Measurements from ENCODE around the gene DUS2. TPM values are rescaled to one million over a fixed set of nuclear protein-coding genes. Genes with fewer than 3 reads are reported as not detected.
"Not testable (repeated sequence)": the region's sequence is repeated elsewhere in the genome, so short reads cannot be mapped to it uniquely, and the experiment has no call there.

The DUS2 gene
- total and polyA plus RNA-seq, 8 donors: 2.7 to 6.2 (median 4.5) TPM

DNA sequence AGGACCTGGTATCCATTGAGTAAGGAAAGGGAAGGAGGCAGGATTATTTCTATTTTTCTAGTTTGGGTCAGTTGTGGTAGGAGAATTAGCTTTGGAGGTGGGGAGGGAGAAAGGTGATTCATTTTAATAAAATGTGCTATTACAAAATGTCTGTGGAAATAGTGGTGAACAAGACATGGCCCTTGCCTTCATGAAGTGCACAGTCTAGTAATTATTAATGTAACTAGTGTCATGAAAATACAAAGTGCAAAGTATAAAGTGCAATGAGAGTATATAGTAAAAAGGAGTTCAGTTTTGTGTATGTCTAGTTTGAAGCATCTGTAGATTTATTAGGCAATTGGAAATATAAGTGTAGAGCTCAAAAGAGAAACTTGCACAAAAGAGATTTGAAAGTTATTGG is 74.0 kb downstream of the DUS2 start:
- no peak for ATAC-seq
- no peak for FAIRE-seq
- DNase-seq: no peak
- no peaks in the 10 kb centered on the region for H3K27me3 ChIP-seq
- intact Hi-C loops (cut with DNase I): no loop called here
- no peak overlapping the region for H3K4me3 ChIP-seq
- TF ChIP-seq, protein P1, sequence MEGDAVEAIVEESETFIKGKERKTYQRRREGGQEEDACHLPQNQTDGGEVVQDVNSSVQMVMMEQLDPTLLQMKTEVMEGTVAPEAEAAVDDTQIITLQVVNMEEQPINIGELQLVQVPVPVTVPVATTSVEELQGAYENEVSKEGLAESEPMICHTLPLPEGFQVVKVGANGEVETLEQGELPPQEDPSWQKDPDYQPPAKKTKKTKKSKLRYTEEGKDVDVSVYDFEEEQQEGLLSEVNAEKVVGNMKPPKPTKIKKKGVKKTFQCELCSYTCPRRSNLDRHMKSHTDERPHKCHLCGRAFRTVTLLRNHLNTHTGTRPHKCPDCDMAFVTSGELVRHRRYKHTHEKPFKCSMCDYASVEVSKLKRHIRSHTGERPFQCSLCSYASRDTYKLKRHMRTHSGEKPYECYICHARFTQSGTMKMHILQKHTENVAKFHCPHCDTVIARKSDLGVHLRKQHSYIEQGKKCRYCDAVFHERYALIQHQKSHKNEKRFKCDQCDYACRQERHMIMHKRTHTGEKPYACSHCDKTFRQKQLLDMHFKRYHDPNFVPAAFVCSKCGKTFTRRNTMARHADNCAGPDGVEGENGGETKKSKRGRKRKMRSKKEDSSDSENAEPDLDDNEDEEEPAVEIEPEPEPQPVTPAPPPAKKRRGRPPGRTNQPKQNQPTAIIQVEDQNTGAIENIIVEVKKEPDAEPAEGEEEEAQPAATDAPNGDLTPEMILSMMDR (IDR thresholded peaks at IDR 0.05): no peak
- no peak overlapping the region for H3K27ac ChIP-seq
- no peaks in the 10 kb centered on the region for H3K9me3 ChIP-seq
- peaks cover 0 to 4% (median 0%) of the 10 kb centered on the region in 3 donors for H3K4me1 ChIP-seq
- no peaks in the 10 kb centered on the region for H3K36me3 ChIP-seq

DNA sequence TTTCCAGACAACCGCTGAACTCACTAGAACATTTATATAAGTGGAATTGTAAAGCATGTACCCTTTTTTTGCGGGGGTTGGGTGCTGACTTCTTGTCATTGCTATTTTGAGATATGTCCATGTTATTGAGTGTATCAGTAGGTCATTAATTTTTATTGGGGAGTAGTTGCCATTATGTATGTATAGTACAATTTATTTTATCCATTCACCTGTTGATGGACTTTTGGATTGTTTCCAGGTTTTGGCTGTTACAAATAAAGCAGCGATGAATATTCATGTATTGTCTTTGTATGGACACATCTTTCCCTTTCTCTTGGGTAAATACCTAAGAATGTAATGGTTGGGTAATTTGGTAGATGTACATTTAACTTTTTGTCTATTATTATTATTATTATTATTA is 74.8 kb downstream of the DUS2 start:
- Histone ChIP-seq H3K4me3 (no peak overlapping the region), H3K27ac (no peak overlapping the region), H3K36me3 (no peaks in the 10 kb centered on the region), H3K27me3 (no peaks in the 10 kb centered on the region), H3K4me1 (peaks cover 0 to 4% (median 0%) of the 10 kb centered on the region in 3 donors), H3K9me3 (no peaks in the 10 kb centered on the region)
- ATAC-seq: no peak
- intact Hi-C loops (cut with DNase I): no loop called here
- no peak for DNase-seq
- TF ChIP-seq, protein P1 (IDR thresholded peaks at IDR 0.05): no peak
- FAIRE-seq: no peak
- whole genome bisulfite sequencing, 2 donors: 98 to 99% methylated on average over 3 of the region's 3 CpGs

DNA sequence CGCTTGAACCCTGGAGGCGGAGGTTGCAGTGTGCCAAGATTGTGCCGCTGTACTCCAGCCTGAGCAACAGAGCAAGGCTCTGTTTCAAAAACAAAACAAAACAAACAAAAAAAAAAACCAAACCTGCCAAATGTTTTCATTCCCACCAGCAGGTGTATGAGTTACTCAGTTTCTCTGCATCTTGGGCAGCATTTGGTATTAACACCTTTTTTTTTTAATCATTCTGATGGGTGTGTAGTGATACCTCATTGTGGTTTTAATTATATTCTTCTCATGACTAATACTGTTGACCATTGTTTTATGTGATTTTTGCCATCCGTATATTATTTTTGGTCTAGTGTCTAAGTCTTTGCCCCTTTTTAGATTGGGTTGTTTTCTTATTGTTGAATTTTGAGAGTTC is 77.4 kb downstream of the DUS2 start:
- TF ChIP-seq, protein P1 (IDR thresholded peaks at IDR 0.05): no peak
- no peaks in the 10 kb centered on the region for H3K36me3 ChIP-seq
- no peaks in the 10 kb centered on the region for H3K4me1 ChIP-seq
- FAIRE-seq (no peak), DNase-seq (no peak), ATAC-seq (peak in 2 of 4 donors; percentile 14 to 35)
- H3K27ac ChIP-seq: no peak overlapping the region
- H3K27me3 ChIP-seq: no peaks in the 10 kb centered on the region
- WGBS, 2 donors: 67 to 69% methylated on average over 4 of the region's 4 CpGs
- intact Hi-C loops (cut with DNase I): no loop called here
- no peak overlapping the region for H3K4me3 ChIP-seq
- no peaks in the 10 kb centered on the region for H3K9me3 ChIP-seq

DNA sequence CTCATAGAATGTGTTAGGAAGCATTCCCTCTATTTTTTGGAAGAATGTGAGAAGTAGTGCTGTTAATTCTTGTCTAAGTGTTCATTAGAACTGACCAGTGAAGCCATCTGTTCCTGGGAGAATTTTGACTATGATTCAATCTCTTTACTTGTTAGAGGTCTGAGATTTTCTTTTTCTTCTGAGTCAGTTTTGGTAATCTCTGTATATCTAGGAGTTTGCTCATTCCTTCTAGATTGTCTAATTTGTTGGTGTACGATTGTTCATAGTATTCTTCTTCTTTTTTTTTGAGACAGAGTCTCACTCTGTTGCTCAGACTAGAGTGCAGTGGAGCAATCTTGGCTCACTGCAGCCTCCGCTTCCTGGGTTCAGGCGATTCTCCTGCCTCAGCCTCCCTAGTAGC is 82.5 kb downstream of the DUS2 start:
- FAIRE-seq (no peak), ATAC-seq (no peak), DNase-seq (no peak)
- 97% methylated on average over 3 of the region's 3 CpGs for WGBS, 2 donors
- Histone ChIP-seq H3K36me3 (no peaks in the 10 kb centered on the region), H3K27me3 (no peaks in the 10 kb centered on the region), H3K4me1 (no peaks in the 10 kb centered on the region), H3K4me3 (no peak overlapping the region), H3K27ac (no peak overlapping the region), H3K9me3 (no peaks in the 10 kb centered on the region)
- TF ChIP-seq, protein P1 (IDR thresholded peaks at IDR 0.05): no peak
- intact Hi-C loops (cut with DNase I): no loop called here

DNA sequence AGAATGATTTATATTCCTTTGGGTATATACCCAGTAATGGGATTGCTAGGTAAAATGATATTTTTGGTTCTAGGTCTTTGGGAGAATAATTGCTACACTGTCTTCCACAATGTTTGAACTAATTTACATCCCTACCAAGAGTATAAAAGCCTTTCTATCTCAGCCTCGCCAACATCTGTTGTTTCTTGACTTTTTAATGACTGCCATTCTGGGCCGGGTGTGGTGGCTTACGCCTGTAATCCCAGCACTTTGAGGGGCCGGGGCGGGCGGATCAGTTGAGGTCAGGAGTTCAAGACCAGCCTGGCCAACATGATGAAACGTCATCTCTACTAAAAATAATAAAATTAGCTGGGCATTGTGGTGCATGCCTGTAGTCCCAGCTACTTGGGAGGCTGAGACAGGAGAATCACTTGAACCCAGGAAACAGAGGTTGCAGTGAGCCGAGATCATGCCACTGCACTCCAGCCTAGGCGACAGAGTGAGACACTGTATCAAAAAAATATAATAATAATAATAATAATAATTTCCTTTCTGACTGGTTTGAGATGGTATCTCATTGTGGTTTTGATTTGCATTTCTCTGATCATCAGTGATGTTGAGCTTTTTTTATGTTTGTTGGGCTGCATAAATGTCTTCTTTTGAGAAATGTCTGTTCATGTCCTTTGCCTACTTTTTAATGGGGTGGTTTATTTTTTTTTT is 84.3 kb downstream of the DUS2 start:
- H3K27me3 ChIP-seq; intact Hi-C loops (cut with DNase I); H3K9me3 ChIP-seq; H3K27ac ChIP-seq; FAIRE-seq; ATAC-seq; H3K4me1 ChIP-seq; H3K4me3 ChIP-seq; H3K36me3 ChIP-seq; DNase-seq: not testable (repeated sequence)
- WGBS, 2 donors: 90 to 92% methylated on average over 9 of the region's 9 CpGs

DNA sequence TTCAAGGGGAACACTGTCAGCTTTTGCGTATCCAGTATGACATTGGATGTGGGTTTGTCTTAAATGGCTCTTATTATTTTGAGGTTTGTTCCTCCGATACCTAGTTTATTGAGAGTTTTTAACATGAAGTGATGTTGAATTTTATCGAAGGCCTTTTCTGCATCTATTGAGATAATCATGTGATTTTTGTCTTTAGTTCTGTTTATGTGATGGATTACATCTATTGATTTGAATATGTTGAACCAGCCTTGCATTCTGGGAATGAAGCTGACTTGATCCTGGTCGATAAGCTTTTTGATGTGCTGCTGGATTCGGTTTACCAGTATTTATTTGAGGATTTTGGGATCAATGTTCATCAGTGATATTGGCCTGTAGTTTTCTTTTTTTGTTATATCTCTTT is 86.1 kb downstream of the DUS2 start:
- ATAC-seq; H3K4me3 ChIP-seq; FAIRE-seq; DNase-seq; H3K27ac ChIP-seq; H3K9me3 ChIP-seq; H3K4me1 ChIP-seq; H3K27me3 ChIP-seq; intact Hi-C loops (cut with DNase I); H3K36me3 ChIP-seq: not testable (repeated sequence)
- WGBS, 2 donors: 98% methylated on average over 5 of the region's 5 CpGs

DNA sequence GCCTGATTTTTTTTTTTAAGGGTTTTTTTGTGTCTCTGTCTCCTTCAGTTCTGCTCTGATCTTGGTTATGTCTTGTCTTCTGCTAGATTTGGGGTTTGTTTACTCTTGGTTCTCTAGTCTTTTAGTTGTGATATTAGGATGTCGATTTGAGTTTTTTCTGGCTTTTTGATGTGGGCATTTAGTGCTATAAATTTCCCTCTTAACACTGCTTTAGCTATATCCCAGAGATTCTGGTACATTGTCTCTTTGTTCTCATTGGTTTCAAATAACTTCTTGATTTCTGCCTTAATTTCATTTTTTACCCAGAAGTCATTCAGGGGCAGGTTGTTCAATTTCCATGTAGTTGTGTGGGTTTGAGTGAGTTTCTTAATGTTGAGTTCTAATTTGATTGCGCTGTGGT is 87.5 kb downstream of the DUS2 start:
- H3K27ac ChIP-seq; H3K4me3 ChIP-seq; DNase-seq; intact Hi-C loops (cut with DNase I); FAIRE-seq; ATAC-seq; H3K36me3 ChIP-seq; H3K27me3 ChIP-seq; H3K9me3 ChIP-seq; H3K4me1 ChIP-seq: not testable (repeated sequence)
- WGBS, 2 donors: 93 to 99% methylated on average over 2 of the region's 2 CpGs
